SH-SY5Y (cell line): ENCODE data around the gene KLHL3.

Experiments
- GATA2 ChIP-seq: IDR thresholded peaks from 2 replicates; pipeline ENCODE4 v1.6.1; 2011; ENCODE audit warnings: mild to moderate bottlenecking, low read depth, low read length
- GATA3 ChIP-seq: IDR thresholded peaks from 2 replicates; pipeline ENCODE4 v1.6.1; 2011; ENCODE audit warnings: low read depth, mild to moderate bottlenecking, low read length, moderate library complexity

GRCh38 chr5:137715456-137715855 lies 20.4 kb downstream of the KLHL3 start:
- no peak for TF ChIP-seq GATA3
- no peak for TF ChIP-seq GATA2
